Measurements from ENCODE around the gene PDIA4.
"Not testable (repeated sequence)": the region's sequence is repeated elsewhere in the genome, so short reads cannot be mapped to it uniquely, and the experiment has no call there.

The PDIA4 gene

DNA sequence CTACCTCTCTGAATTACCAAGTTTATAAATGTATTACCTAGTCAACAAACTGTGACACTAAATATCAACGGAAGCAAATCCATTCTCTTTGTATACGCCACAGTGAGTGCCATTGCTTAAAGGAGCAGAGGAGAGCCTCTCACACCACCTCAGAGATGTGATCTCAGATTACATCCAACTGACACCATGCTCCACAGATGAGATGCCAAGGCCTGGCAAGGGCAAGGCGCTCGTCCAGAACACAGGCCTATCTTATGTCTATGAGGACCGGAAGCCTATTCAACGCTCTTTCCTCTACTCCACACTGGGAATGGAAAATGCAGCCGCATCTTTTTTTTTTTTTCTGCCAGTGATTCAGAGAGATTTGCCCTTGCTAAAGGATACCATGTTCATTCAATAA, 11.4 kb downstream of the PDIA4 start:
- TF ChIP-seq EZH2 (IDR thresholded peaks at IDR 0.05; ENCODE audit: borderline replicate concordance, low read length) (no peak), CTCF (IDR thresholded peaks at IDR 0.05; ENCODE audit: low read length) (no peak)
- H3K9me2 ChIP-seq (ENCODE audit: low read depth, low read length) = no peaks in the 10 kb centered on the region
- no peaks in the 10 kb centered on the region for H3K9me3 ChIP-seq (ENCODE audit: low read length)
- no peak overlapping the region for H3K27ac ChIP-seq (ENCODE audit: low read depth, low read length, poor library complexity, severe bottlenecking)
- no peak overlapping the region for H2AFZ ChIP-seq (ENCODE audit: low read length)
- H3F3A ChIP-seq (ENCODE audit: insufficient read depth, low read length) = no peaks in the 10 kb centered on the region
- H3K79me2 ChIP-seq (ENCODE audit: insufficient read depth, low read length) = peaks cover 6% of the 10 kb centered on the region; the same call in 1 of the 2 replicates
- no peaks in the 10 kb centered on the region for H3K27me3 ChIP-seq (ENCODE audit: insufficient read depth, low read length)
- no peak overlapping the region for H3K4me3 ChIP-seq (ENCODE audit: low read depth, low read length, poor library complexity, severe bottlenecking)
- H3K9ac ChIP-seq (ENCODE audit: low read length) = no peak overlapping the region
- H3K4me1 ChIP-seq (ENCODE audit: insufficient read depth, low read length, severe bottlenecking) = peaks cover 16% of the 10 kb centered on the region
- peaks cover 91% of the 10 kb centered on the region for H3K36me3 ChIP-seq (ENCODE audit: insufficient read depth, low read length)
- H4K20me1 ChIP-seq (ENCODE audit: insufficient read depth, low read length) = no peaks in the 10 kb centered on the region
- H3K4me2 ChIP-seq (ENCODE audit: low read length) = no peak overlapping the region

DNA sequence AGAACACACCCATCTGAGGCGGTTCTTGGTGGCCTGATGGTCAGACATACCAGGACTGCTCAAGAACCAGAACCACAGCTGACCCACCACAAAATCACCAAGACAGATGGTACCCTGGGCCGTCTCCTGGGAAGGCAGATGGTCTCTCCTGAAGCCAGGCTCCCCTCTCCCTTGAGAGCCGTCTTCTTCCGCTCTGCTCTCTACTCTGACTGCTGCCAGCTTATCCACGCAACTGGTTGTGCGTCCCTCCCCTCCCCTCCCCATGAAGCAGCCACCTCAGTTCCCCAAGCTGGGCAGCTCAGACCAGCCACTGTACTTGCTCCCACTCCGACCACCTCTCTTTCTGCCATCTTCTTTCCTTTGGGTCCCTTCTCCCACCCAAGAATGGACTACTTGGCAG, 14.0 kb downstream of the PDIA4 start:
- Histone ChIP-seq H3F3A (ENCODE audit: insufficient read depth, low read length) (no peaks in the 10 kb centered on the region), H3K27me3 (ENCODE audit: insufficient read depth, low read length) (no peaks in the 10 kb centered on the region), H3K4me2 (ENCODE audit: low read length) (no peak overlapping the region), H2AFZ (ENCODE audit: low read length) (no peak overlapping the region), H3K4me3 (ENCODE audit: low read depth, low read length, poor library complexity, severe bottlenecking) (no peak overlapping the region), H3K27ac (ENCODE audit: low read depth, low read length, poor library complexity, severe bottlenecking) (no peak overlapping the region), H3K4me1 (ENCODE audit: insufficient read depth, low read length, severe bottlenecking) (peaks cover 16% of the 10 kb centered on the region), H3K9me2 (ENCODE audit: low read depth, low read length) (no peaks in the 10 kb centered on the region), H3K9ac (ENCODE audit: low read length) (no peak overlapping the region), H3K36me3 (ENCODE audit: insufficient read depth, low read length) (peaks cover 93% of the 10 kb centered on the region), H4K20me1 (ENCODE audit: insufficient read depth, low read length) (no peaks in the 10 kb centered on the region), H3K79me2 (ENCODE audit: insufficient read depth, low read length) (no peaks in the 10 kb centered on the region), H3K9me3 (ENCODE audit: low read length) (no peaks in the 10 kb centered on the region)
- TF ChIP-seq EZH2 (IDR thresholded peaks at IDR 0.05; ENCODE audit: borderline replicate concordance, low read length) = no peak
- no peak for TF ChIP-seq CTCF (IDR thresholded peaks at IDR 0.05; ENCODE audit: low read length)

DNA sequence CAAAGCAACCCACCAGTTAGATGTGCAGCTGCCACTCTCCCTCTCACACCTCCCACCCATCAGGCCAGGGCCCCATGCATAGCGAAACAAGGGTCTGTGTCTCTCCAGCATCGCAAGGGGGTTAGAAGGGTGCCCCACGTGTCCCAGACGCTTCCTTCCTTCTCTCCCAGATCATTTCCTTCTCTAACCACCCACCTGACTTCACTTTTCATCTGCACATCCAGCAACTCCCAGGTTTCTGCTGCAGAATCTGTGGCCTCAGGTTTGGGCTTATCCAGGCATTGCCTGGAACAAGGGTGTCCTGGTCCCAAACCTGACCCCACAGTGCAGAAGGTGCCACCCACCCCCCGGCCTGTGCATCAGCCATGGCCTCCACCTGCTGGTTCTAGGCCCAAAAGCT, 14.4 kb downstream of the PDIA4 start:
- Histone ChIP-seq H3K27me3 (ENCODE audit: insufficient read depth, low read length) (no peaks in the 10 kb centered on the region), H3K79me2 (ENCODE audit: insufficient read depth, low read length) (no peaks in the 10 kb centered on the region), H3K9me3 (ENCODE audit: low read length) (no peaks in the 10 kb centered on the region), H4K20me1 (ENCODE audit: insufficient read depth, low read length) (no peaks in the 10 kb centered on the region), H3K36me3 (ENCODE audit: insufficient read depth, low read length) (peaks cover 93% of the 10 kb centered on the region), H3K27ac (ENCODE audit: low read depth, low read length, poor library complexity, severe bottlenecking) (no peak overlapping the region), H3K4me2 (ENCODE audit: low read length) (no peak overlapping the region), H3K9me2 (ENCODE audit: low read depth, low read length) (no peaks in the 10 kb centered on the region), H3F3A (ENCODE audit: insufficient read depth, low read length) (no peaks in the 10 kb centered on the region), H3K4me1 (ENCODE audit: insufficient read depth, low read length, severe bottlenecking) (peaks cover 11% of the 10 kb centered on the region), H3K9ac (ENCODE audit: low read length) (no peak overlapping the region), H3K4me3 (ENCODE audit: low read depth, low read length, poor library complexity, severe bottlenecking) (no peak overlapping the region), H2AFZ (ENCODE audit: low read length) (no peak overlapping the region)
- TF ChIP-seq EZH2 (IDR thresholded peaks at IDR 0.05; ENCODE audit: borderline replicate concordance, low read length) = no peak
- no peak for TF ChIP-seq CTCF (IDR thresholded peaks at IDR 0.05; ENCODE audit: low read length)

- H3F3A ChIP-seq (ENCODE audit: insufficient read depth, low read length); H3K79me2 ChIP-seq (ENCODE audit: insufficient read depth, low read length); H3K4me3 ChIP-seq (ENCODE audit: low read depth, low read length, poor library complexity, severe bottlenecking); H4K20me1 ChIP-seq (ENCODE audit: insufficient read depth, low read length); H3K27me3 ChIP-seq (ENCODE audit: insufficient read depth, low read length); H3K9me2 ChIP-seq (ENCODE audit: low read depth, low read length); H3K9ac ChIP-seq (ENCODE audit: low read length); H3K9me3 ChIP-seq (ENCODE audit: low read length); H3K4me1 ChIP-seq (ENCODE audit: insufficient read depth, low read length, severe bottlenecking); H3K27ac ChIP-seq (ENCODE audit: low read depth, low read length, poor library complexity, severe bottlenecking); H2AFZ ChIP-seq (ENCODE audit: low read length); H3K4me2 ChIP-seq (ENCODE audit: low read length): not testable (repeated sequence)
- H3K36me3 ChIP-seq (ENCODE audit: insufficient read depth, low read length) = peaks cover 95% of the 10 kb centered on the region
Observed at GRCh38 chr7:149012730-149013129, 15.6 kb downstream of the PDIA4 start.

Data from OCI-LY1 (cell line).